NCI-H1105 (cell line): ENCODE data around the gene CCR6.
"Not testable (repeated sequence)": the region's sequence is repeated elsewhere in the genome, so short reads cannot be mapped to it uniquely, and the experiment has no call there.

Source experiments
- DNase-seq: peaks from one replicate; lab custom pipeline; 2025; lab: John Stamatoyannopoulos, UW

The CCR6 gene

GRCh38 chr6:167143041-167143440 lies 20.1 kb downstream of the CCR6 start:
- no peak for DNase-seq

- no peak for DNase-seq
These were observed 22.6 kb downstream of the CCR6 start for GRCh38 chr6:167145461-167145860.

GRCh38 chr6:167146135-167146534 lies 23.2 kb downstream of the CCR6 start:
- DNase-seq = no peak

- DNase-seq = no peak
These were observed 24.1 kb downstream of the CCR6 start for GRCh38 chr6:167146977-167147376.

- no peak for DNase-seq
These were observed 25.1 kb downstream of the CCR6 start for GRCh38 chr6:167148021-167148420.

GRCh38 chr6:167148997-167149396 lies 26.1 kb downstream of the CCR6 start:
- DNase-seq = no peak

- no peak for DNase-seq
These were observed 28.1 kb downstream of the CCR6 start for GRCh38 chr6:167150941-167151549.

GRCh38 chr6:167151648-167152047 lies 28.8 kb downstream of the CCR6 start:
- no peak for DNase-seq

GRCh38 chr6:167152862-167153261 lies 30.0 kb downstream of the CCR6 start:
- DNase-seq = no peak

- no peak for DNase-seq
These were observed 30.6 kb downstream of the CCR6 start for GRCh38 chr6:167153521-167153959.

- no peak for DNase-seq
These were observed 31.4 kb downstream of the CCR6 start for GRCh38 chr6:167154291-167154690.

- no peak for DNase-seq
These were observed 32.0 kb downstream of the CCR6 start for GRCh38 chr6:167154895-167155294.

GRCh38 chr6:167157414-167157813 lies 34.5 kb downstream of the CCR6 start:
- no peak for DNase-seq

GRCh38 chr6:167157863-167158262 lies 35.0 kb downstream of the CCR6 start, which contains the start of gene GPR31:
Gene GPR31, minus strand, starts transcription at chr6:167157980. Its CDS starts 149 bp downstream, at chr6:167157831.
- no peak for DNase-seq

GRCh38 chr6:167161851-167162467 lies 39.1 kb downstream of the CCR6 start:
- no peak for DNase-seq

GRCh38 chr6:167162591-167162990 lies 39.7 kb downstream of the CCR6 start:
- no peak for DNase-seq

GRCh38 chr6:167163476-167164011 lies 40.6 kb downstream of the CCR6 start:
- DNase-seq = no peak

- no peak for DNase-seq
These were observed 41.4 kb downstream of the CCR6 start for GRCh38 chr6:167164261-167164660.

- no peak for DNase-seq
These were observed 43.1 kb downstream of the CCR6 start for GRCh38 chr6:167165858-167166471.

- DNase-seq = not testable (repeated sequence)
These were observed 44.8 kb downstream of the CCR6 start for GRCh38 chr6:167167699-167168098.

GRCh38 chr6:167168296-167168695 lies 45.4 kb downstream of the CCR6 start:
- not testable (repeated sequence) for DNase-seq

- not testable (repeated sequence) for DNase-seq
These were observed 47.0 kb downstream of the CCR6 start for GRCh38 chr6:167169867-167170266.

- not testable (repeated sequence) for DNase-seq
These were observed 48.4 kb downstream of the CCR6 start for GRCh38 chr6:167171300-167171699.
